Fibroblast of skin of right biceps (primary cell): ENCODE results near the gene POU5F1.
"Not testable (repeated sequence)": the region's sequence is repeated elsewhere in the genome, so short reads cannot be mapped to it uniquely, and the experiment has no call there.

Source experiments
- DNase-seq: peaks from one replicate; pipeline ENCODE4 v3.0.0-alpha.2; 2013

The POU5F1 gene

DNA sequence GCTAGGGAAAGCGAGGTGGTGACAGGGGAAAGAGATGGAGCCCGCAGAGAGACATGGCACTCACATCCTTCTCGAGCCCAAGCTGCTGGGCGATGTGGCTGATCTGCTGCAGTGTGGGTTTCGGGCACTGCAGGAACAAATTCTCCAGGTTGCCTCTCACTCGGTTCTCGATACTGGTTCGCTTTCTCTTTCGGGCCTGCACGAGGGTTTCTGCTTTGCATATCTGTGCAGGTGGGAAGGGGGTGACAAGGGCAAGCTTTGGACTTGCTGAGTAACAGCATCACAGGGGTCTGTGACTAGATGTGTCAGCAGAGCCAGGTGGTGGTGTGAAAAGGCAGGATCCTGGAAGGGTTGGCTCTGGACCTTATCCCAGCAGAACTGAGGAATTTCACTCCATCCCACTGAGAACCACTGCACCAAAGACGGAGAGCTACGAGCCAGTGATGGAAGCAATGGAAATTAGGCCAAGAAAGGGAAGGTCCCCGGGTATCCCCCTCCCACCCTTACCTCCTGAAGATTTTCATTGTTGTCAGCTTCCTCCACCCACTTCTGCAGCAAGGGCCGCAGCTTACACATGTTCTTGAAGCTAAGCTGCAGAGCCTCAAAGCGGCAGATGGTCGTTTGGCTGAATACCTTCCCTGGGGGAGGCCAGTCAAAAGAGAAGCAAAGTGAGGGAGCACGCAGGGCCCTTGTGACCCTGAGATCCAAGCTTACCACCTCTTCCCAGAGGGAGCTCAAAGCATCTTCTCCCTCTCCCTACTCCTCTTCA lies 5.2 kb downstream of the POU5F1 start:
- not testable (repeated sequence) for DNase-seq

DNA sequence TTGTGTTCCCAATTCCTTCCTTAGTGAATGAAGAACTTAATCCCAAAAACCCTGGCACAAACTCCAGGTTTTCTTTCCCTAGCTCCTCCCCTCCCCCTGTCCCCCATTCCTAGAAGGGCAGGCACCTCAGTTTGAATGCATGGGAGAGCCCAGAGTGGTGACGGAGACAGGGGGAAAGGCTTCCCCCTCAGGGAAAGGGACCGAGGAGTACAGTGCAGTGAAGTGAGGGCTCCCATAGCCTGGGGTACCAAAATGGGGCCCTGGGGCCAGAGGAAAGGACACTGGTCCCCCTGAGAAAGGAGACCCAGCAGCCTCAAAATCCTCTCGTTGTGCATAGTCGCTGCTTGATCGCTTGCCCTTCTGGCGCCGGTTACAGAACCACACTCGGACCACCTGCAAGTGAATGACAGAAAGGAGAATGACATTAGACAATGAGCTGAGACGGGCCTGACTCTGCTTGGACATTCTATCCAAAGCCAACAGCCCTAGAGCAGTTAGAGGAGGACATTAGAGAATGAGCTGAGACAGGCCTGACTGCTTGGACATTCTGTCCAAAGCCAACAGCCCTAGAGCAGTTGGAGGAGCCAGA lies 5.9 kb downstream of the POU5F1 start:
- DNase-seq = not testable (repeated sequence)

DNA sequence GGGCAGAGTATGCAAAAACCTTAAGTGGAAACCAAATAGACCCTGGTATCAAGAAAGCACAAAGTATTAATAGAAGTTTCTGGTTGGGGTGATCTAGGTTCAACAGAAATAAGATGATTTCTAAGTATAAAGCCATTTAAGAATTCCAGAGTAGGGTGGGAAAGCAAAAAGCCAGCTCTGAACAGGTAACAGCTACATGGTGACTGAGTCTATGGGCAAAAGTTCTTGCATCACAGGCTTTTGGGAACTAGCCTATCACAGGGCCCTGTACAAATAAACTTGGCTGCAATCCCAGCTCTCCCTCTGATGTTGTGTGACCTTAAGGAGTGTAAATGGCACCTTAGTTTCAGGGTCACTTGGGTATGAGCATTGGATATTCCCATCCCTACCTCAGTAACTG lies 6.6 kb downstream of the POU5F1 start:
- no peak for DNase-seq

DNA sequence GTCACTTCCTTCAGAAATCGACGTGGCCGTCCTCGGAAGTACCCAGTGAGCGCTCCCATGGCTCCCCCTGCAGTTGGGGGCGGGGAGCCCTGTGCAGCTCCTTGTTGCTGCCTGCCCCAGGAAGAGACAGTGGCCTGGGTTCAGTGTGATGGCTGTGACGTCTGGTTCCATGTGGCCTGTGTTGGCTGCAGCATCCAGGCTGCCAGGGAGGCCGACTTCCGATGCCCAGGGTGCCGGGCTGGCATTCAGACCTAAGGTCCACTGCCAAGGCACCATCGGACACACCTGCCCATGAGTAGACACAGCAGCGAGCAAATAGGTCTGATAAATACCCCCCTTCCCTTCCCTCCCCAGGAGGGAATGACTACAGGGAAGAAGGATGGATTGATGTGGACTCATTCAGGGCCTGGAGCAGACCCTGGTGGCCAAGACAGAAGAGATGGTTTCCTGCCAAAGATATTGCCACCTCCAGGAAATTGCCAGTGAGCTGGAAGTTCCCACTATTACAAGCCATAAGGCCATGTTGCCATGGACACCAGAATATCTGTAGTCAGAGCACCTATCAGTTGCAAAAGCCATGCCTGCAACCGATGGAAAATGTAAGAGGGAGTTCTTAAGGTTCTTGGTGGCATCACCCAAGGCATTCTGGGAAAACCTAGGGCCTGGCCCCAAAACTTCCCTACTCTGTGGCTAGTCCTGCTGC lies 7.9 kb downstream of the POU5F1 start:
- DNase-seq = no peak

DNA sequence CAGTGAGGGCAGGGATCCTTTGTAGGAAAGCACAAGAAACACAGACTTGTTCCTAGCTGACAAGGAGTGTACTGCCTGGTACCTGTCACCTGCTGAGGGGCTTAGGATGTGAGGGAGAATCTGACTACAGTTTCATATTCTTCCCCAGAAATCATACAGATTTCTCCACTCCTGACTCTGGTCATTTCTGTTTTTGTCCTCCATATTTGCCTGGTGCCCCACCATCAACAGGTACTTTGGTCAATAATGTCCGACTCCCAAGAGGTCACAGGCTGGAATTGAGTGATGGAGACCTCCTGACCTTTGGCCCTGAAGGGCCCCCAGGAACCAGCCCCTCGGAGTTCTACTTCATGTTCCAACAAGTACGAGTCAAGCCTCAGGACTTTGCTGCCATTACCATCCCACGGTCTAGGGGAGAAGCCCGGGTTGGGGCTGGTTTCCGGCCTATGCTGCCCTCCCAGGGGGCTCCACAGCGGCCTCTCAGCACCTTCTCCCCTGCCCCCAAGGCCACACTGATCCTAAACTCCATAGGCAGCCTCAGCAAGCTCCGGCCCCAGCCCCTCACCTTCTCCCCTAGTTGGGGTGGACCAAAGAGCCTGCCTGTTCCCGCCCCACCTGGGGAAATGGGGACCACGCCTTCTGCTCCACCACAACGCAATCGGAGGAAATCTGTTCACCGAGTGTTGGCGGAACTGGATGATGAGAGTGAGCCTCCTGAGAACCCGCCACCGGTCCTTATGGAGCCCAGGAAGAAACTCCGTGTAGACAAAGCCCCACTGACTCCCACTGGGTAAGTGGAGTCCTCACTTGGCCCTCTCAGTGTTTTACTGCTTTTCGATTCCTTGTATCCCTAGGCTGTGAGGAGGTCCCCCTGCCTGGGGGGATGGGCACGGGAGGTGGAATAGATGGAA lies 9.0 kb downstream of the POU5F1 start:
- no peak for DNase-seq

DNA sequence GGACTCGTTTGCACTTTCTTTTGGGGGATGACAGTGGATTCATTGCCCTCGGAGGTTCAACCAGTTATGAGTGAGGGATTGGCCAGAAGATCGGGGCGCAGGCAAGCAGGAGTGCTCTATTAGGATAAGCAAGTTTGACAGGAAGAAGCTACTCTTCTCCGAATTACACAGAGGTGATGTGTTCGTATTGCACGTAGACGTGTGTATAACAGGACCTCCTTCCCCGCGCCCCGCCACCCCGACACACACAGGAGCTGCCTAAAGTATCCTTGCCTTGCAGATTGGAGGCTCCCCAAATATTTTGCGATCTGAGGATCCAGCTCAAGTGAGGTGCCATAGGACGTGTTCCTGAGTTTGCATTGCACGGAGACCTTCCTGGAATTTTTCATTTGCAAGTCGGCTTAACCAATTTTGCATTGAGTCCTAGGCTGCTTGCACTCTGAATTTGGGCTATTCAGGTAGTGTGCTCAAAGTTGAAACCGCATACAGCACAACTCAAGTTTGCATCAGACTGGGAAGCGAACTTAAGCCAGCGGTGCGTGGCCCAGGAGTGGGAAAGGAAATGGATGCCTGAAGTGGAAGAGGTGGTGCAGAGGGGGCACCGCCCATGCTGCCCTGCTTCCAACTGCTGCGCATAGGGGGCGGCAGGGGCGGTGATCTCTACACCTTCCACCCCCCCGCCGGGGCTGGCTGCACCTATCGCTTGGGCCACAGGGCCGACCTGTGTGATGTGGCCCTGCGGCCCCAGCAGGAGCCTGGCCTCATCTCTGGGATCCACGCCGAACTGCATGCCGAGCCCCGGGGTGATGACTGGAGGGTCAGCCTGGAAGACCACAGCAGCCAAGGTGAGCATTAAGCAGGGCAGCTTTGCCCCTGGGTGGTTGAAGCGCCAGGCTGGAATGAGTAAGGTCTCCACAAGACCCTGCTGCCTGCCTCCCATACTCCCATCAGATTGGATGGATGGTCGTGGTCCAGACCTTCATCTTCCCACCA lies 11.3 kb downstream of the POU5F1 start:
- DNase-seq = peak; percentile 18

DNA sequence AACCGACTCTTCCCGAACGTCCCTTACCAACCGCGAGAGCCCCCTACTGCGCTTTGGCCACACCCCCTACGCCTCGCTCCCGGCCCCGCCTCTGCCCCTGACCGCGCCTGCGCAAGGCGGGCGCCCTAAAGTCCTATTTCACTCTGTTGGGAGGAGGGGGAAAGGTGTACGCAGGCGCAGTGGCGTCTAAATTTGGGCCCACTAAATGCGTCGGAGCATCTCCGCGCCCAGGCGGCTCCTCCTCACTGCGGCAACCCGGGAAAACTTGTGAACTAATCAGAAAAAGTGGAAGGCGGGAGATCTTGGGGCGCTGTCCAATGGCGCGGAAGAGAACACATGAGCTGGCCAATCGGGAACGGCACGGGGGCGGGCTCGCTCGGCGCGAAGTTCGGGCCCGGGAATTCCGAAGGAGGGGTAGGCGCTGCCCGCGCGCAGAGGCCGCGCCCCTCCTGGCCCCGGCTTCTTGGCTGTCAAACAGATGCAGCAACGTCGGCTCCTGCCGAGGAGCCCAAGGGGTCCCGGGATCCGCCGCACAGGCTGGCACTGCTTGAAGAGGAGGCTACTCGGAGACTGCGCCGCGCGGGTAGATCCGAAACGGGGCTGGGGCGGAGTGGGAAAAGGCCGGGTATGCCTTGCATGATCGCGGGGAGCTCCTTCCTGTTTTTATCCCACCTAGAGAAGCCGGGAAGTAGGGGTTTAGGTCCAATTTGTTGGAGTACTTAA lies 12.2 kb downstream of the POU5F1 start, which contains the start of gene TCF19:
TCF19 (plus strand) TSS at position 450 of the 723 bp plus-strand sequence. CDS start 881 bp downstream, outside the sequence.
- peak; percentile 99 for DNase-seq

DNA sequence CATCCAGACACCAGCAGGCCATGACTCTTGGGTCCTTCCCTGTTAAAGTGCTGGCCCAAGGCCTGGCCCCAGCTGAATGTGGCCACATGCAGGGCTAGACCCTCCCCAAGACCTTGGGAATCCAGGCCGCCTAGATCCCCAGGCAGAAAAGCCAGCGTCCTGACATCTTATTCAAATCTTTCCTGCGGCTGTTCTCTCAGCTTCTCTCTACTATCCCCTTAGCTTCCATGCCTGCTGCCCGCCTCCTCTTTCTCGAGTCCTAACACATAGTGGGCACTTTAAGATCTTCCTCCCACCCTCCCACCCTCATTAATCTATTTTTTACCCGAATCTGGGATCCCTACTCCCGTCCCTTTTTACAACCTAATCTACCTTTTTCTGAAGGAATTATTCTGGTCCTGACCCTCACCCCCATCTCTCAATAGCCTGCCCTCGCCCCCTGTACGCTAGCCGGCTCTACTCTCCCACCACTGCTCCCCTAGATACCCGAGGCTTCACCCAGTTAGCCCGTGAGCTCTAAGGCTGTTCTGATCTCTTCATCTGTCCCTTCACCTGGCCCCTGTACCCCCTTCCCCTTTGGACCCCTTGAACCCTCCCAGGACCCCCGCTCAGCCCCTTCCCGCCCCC lies 12.9 kb downstream of the POU5F1 start, which contains the start of gene CCHCR1:
CCHCR1 (minus strand) TSS at position 290 of the 627 bp plus-strand sequence; CDS start at position 88, 202 bp downstream.
- no peak for DNase-seq

DNA sequence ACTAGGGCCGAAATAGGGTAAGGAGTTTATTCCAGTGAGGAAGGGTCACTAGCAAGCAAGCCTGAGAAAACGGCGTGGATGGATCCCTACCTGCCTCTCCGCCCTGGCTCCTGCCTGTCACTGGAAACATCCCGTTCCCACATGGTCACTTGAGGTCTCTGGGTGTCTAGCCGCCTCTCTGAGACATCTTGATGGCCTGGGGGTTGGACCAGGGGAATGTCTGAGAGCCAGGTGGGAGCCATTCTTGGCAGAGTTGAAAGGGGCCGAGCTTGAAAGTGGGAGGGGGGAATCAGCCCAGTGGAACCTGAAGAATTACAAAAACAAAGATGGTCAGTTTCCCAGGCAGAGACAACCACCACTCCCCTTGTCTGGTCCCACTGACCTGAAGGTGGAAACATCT lies 13.8 kb downstream of the POU5F1 start:
- no peak for DNase-seq

DNA sequence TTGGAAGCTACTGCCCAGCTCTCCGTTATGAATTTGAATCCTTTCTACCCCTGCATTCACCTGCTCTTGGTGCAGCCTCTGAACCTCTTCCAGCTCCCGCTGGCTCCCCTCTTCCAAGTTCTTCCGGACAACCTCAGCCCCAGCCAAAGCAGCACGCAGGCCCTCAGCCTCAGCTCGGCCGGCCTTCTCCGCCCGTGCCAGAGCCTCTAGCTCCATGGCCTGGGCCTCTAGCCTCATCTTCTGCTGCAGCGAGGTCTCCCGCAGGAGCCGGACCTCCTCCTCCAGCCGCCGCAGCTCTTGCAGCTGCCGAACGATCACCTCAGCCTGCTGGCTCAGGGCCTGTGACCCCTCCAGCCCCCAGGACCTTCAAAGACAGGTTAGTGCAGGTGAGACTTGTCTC lies 16.0 kb downstream of the POU5F1 start:
- DNase-seq = no peak

DNA sequence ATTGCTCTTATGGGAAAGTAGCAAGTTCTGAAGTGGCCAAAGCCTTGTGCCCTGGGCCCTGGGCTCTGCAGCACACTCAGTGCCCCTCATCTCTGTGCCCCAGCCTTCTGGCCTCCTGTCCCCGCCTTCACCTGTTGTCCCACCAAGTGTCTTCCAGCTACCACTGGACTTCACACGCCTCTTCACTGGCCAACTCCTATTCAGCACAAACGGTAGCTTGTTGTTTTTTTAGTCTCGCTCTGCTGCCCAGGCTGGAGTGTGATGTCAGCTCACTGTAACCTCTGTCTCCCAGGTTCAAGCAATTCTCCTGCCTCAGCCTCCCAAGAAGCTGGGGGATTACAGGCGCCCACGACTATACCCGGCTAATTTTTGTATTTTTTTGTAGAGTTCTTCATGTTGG lies 17.7 kb downstream of the POU5F1 start:
- DNase-seq = no peak

DNA sequence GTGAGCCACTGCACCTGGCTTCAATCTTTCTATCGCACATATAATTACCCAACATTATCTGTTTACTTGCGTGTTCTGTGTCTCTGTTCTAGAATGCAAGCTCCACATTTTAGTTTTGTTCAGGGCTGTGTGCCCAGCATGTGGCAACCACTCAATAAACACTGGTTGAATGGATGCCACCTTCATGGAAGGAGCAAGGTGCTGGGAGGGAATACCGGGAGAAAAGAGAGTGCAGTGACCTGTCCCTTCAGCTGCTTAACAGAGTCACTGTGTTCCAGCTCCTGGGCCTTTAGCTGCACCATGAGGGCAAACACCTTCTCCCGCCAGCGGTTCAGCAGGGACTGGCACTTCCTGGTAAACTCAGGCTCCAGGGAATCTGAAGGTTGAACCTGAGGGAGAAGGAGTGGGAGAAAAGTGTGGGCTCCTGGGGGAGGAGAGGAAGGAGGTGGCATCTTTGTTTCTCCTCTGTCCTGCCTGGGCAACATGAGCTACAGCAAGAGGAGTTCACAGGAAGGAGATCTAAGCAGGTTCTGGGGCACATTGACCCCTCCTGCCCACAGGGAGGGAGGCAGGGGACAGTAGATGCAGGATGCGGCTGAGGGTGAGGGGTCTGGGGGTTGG lies 20.5 kb downstream of the POU5F1 start:
- no peak for DNase-seq

DNA sequence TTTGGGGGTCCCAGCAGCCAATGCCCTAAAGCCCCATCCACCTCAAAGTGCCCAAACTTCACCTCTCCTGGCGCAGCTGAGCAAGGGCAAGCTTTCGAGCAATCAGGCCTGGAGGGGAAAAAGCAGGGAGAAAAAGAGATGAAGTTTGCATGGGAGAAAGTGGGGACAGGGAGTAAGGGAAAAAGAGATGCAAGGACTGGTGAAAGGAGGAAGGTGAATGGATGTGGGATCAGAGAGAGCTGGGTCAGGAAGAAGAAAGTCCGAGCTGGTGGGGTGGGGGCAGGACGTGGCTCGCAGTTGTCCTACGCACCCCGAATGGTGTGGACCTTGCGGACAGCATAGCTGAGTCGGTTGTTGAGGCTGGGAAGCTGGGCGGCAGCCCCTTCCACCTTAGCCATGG lies 25.1 kb downstream of the POU5F1 start:
- no peak for DNase-seq

DNA sequence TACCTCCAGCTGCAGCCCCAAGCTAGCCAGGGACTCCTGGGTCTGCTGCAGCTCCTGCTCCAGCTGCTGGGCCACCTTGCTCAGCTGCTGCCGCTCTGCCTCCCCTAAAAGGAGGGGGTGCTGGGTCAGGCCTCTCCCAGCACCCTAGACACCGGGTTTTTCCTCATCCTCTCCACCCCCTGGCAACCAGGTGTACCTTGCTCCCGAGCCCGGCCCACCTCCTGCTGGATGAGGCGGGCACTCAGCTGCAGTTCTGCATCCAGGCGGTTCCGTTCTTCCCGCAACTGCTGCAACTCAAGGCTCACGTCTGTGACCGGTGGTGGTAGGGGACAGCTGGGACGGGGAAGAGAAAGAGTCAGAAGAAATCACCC lies 25.5 kb downstream of the POU5F1 start:
- DNase-seq = no peak

DNA sequence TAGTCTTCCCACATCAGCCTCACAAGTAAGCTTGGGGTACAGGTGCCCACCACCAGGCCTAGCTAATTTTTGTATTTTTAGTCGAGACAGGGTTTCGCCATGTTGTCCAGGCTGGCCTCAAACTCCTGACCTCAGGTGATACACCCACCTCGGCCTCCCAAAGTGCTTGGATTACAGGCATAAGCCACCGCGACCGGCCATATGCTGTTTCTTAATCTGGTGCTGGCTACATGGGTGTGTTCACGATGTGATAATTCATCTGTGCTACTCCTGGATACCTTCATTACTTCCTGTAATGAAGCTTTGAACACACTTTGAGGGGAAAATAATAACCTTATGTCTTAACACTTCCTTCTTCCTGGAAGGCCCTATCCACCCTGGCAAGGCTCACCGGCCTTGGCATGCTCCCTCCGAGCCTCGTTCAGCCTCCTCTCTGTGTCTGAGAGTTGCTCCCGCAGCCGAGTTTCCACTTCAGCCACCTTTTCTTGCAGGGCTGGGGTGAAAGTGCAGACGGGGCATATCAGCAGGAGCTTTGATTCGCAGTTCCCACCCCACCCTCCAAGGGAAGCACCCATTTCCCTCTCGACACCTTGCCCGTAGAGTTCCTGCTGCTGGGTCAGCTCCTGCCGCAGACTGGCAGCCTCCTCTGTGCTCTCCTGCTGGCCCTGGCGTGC lies 26.0 kb downstream of the POU5F1 start:
- DNase-seq = no peak

DNA sequence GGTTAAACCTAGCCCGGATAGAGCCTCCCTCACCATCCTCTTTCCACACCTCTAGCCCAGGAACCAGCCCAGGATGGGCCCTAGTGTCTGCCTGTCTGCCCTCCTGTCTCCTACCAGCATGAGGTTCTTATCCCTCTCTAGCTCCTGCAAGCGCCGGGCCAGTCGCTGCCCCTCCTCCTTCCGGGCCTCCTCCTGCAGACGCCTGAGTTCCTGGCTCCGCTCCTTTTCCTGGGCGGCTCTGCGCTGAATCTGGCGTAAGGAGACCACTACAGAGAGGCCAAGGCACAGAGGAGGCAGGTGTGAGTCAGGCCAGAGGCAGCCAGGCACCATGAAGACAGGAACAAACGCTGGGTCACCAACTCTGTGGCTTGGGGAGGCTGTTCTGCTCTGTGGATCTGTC lies 27.3 kb downstream of the POU5F1 start:
- DNase-seq = peak; percentile 84

DNA sequence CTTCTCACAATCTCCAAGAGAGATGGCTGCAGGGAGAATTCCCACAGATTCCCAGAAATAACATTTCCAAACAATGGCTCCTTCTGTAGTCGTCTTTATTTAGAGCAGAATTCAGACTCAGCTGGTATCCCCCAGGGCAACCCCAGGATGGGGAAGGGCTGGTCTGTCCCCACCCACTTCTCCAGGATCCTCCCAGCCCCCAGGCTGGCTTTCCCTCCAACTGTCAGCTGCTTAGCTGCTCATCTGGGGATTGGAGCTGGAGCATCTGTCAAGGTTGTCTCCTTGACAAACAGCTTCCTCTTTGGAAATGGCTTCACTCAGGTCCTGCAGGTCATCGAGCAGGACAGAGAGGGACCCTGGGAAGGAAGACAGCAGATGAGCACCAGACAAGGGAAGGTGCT lies 28.1 kb downstream of the POU5F1 start:
- no peak for DNase-seq

DNA sequence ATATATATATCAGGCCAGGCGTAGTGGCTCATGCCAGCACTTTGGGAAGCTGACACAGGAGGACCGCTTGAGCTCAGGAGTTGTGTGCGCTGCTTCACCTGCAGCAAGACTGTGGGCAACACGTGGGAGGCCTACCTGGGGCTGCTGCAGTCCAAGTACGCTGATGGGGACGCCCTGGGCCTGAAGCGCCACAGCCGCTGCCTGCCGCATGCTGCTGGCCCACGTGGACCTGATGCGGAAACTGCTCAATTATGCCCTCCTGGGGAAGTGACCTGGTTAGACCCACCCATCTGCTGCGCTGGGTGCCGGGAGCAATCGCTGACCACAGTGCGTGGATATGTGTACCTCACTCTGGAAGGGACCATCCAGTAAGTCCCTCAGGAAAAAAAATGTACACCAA lies 29.8 kb downstream of the POU5F1 start:
- DNase-seq = no peak

DNA sequence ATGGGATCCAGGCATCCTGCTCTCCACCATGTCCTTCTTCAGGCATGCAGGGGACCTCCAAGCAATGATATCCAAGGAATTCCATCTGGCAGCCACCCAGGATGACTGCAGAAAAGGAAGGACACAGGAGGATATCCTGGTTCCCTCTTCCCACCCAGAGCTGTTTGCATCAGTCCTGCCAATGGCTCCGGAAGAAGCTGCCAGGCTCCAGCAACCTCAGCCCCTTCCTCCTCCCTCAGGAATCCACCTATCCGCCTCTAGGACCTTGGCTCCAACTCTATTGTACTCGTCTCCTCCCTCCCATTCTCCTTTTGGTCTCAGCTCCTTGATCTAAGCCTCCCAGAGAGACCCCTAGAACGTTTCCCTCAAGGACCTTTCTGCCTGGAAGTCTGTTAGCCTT lies 30.9 kb downstream of the POU5F1 start:
- DNase-seq = peak; percentile 93
